Activated effector memory CD4-positive, alpha-beta T cell treated with anti-CD3 and anti-CD28 coated beads, Interleukin-2, amount 50 U/mL, for 16 hours (primary cell): ENCODE results near the gene SMARCAD1.
A peak's percentile ranks its signal among the peaks of the same experiment; 100 is the strongest.
"Not testable (repeated sequence)": the region's sequence is repeated elsewhere in the genome, so short reads cannot be mapped to it uniquely, and the experiment has no call there.

Experiments used
- DNase-seq: peaks from one replicate; pipeline ENCODE4 v3.0.0-alpha.2; 2020

The SMARCAD1 gene

DNA sequence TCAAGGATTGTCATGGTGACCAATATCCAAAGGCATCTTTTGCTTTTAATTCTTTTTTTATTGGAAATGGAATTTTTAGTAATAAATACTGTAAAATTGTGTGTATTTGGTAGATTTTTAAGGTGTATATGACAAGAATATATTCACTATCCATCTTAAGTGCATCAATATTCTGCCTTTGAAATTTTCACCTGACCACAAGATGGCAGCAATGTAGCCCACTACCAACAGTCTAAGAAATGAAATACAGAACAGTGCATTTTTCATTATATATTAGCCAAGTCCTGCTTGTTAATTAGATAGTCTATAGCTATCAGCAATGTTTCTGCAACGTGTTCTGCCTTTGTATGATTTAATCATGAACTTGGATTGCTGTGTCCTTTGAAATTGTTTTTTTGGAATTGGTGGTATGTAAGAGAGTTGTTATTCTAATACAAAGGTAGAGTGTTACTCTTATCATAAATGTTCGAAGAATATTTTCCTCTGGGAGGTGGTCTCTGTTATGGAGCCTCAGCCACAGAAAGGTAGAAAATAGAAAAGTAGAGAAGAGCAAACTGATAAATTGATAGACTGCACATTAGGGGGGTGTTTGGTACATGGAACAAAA is 96.8 kb downstream of the SMARCAD1 start:
- no peak for DNase-seq

GRCh38 chr4:94305466-94306225 is 98.0 kb downstream of the SMARCAD1 start:
- no peak for DNase-seq

DNA sequence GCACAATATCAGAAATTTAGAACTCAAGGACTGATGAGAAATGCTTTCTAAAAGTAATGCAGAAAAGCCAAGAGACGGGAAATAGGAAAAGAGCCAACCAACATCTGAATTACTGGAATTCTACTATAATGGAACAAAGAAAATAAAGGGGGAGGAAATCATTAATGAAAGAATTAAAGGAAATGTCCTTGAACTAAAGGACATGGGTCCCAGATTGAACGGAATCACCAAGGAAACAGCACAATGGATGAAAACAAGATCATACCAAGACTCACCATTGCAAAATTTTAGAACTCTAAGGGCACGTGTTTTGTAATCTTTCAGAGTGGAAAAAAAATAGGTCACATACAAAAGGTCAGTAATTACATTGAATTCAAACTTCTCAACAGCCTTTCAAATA is 99.0 kb downstream of the SMARCAD1 start:
- no peak for DNase-seq

DNA sequence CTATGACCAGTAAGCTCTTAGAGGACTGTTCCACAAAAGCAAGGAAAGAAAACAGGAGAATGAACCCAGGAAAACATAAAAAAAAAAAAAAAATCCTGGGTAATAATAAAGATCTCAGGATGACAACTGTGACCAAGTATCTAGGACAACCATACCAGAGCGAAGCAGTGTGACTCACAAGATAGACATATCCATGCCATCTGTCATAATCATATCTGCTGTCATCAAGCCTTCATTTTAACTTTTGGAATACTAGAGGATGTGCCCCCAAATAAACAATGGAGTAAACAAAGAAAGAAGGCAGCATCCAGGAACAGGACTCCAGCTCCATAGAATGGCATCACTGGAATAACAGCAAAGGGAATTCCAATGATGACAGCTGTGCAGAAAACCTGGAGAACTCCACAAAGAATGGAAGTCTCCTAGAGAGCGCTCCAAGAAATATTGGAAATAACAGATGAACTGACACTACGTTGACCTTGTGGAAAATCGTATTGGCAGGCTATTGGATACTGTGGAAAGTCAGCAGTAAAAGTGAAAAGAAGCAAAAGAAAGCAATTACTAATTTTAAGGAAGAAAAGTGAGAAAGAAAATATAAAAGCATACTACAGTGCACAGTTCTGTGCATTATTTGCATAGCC is 99.7 kb downstream of the SMARCAD1 start:
- DNase-seq, result no peak

DNA sequence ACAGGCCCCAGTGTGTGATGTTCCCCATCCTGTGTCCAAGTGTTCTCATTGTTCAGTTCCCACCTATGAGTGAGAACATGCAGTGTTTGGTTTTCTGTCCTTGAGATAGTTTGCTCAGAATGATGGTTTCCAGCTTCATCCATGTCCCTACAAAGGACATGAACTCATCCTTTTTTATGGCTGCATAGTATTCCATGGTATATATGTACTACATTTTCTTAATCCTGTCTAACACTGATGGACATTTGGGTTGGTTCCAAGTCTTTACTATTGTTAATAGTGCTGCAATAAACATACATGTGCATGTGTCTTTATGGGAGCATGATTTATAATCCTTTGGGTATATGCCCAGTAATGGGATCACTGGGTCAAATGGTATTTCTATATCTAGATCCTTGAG is 112.3 kb downstream of the SMARCAD1 start:
- not testable (repeated sequence) for DNase-seq

GRCh38 chr4:94325835-94326234 is 118.2 kb downstream of the SMARCAD1 start:
- no peak for DNase-seq

DNA sequence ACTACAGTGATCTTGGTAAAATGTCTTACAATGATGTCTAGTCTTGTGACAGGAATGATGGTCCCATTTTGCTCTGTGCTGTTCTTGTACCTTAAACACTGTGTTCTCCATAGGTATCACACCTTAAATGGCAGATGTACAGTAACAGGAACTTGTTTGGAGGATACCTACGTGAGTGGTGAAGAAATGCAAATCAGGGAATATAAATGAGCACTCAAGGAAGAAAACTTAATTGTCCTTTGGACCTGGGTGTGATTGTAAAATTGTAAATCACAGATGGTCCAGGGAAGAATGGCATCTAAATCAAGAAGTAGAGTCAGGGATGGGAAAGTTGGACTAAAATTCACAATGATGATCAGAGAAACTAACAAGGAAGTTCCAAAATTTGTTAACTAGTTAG is 122.3 kb downstream of the SMARCAD1 start:
- DNase-seq, result no peak

GRCh38 chr4:94332983-94333590 is 125.4 kb downstream of the SMARCAD1 start:
- no peak for DNase-seq

DNA sequence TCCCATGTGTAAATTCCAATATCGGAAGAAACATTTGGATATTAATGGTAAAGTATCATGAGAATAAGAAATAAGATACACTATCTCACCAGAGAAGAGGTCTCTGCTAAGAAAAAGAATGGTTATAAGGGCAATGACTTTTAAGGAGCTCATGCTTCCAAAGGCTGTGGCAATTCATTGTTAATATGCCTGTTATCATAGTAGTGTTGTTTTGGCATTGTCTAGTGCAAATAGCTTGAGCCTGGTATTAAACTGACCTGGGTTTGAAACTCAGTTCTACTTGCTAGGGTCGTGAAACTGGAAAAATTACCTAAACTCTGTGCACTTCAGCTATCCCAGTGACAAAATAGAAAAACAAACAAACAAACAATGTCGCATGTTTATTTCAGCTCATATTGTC is 126.2 kb downstream of the SMARCAD1 start:
- DNase-seq, result no peak

DNA sequence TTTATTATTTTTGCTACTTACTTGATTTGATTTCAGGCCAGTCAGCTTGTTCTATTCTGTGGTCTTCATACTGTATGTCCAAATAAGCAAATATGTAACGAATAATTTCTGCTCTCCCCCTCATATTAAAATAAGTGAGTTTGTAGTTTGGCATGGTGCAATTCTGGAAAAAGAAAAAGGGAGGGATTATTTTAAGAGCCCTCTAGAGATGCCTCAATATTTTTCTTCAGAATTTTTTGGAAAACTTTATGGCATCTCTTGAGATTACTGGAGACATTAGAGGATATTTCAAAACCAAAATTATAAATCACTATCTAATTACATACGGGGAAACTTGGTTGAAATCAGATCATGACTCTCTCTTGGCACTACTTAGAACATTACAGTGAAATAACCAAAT is 126.8 kb downstream of the SMARCAD1 start:
- no peak for DNase-seq

GRCh38 chr4:94334962-94335361 is 127.3 kb downstream of the SMARCAD1 start:
- no peak for DNase-seq

GRCh38 chr4:94336303-94336702 is 128.6 kb downstream of the SMARCAD1 start:
- DNase-seq, result no peak

DNA sequence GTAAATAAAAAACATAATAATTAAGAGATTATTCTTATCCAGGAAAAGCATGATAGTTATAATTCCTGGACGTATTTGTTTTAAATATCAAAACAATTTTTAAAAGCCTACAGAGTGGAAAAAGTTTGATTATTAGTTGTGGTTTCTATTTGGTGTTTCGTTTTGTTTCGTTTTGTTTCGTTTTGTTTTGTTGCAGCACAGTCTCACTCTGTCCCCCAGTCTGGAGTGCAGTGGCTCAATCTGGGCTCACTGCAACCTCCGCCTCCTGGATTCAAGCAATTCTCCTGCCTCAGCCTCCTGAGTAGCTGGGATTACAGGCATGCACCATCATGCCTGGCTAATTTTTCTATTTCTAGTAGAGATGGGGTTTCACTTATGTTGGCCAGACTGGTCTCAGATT is 129.1 kb downstream of the SMARCAD1 start:
- DNase-seq, result not testable (repeated sequence)

DNA sequence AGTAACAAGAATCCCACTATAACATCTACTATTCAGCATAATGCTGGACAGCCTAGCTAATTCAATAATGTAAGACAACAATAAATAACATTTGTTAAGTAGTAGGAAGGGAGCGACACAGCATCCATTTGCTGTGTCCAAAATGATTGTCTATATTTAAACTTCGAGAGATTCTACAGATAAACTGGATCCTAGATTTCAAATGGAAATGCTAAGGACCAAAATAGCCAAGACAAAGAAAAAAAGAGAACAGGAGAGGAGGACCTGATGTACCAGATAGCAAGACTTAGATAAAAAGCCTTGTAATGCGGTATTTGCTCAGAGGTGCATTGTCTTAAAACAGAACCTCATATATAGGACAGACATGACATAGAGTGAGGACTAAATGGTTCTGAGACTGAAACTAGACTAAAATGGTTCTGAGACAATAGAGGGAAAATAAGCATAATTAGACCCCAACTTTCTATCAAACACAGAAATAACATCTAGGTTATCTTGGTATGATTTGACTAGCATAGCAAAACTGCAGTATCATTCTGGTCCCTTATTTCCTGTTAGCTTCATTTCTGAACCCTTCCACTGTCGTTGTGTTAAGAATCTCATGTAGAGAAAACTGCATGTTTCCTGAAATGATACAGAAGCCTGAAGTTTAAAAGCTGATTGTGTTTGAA is 131.2 kb downstream of the SMARCAD1 start:
- DNase-seq, result no peak

GRCh38 chr4:94339779-94340178 is 132.1 kb downstream of the SMARCAD1 start:
- peak; percentile 64 for DNase-seq
